HK-2 (cell line): ENCODE data around the gene RBM28.

Experiments used
- DNase-seq: peaks from one replicate; pipeline ENCODE4 v3.0.0-alpha.2; 2018; ENCODE audit not compliant: unreplicated experiment

The RBM28 gene

GRCh38 chr7:128343554-128344430 lies at the start of gene RBM28:
RBM28 (minus strand) TSS chr7:128343908; CDS start chr7:128343793, 115 bp downstream.
- peak; percentile 88 for DNase-seq

- no peak for DNase-seq
These were observed 49.0 kb upstream of the RBM28 start for GRCh38 chr7:128392446-128393327.

- no peak for DNase-seq
These were observed 48.1 kb upstream of the RBM28 start for GRCh38 chr7:128391805-128392204.

GRCh38 chr7:128390871-128391565 lies 47.3 kb upstream of the RBM28 start:
- no peak for DNase-seq

- DNase-seq: no peak
These were observed 46.1 kb upstream of the RBM28 start for GRCh38 chr7:128389618-128390329.

- no peak for DNase-seq
These were observed 45.4 kb upstream of the RBM28 start for GRCh38 chr7:128389085-128389617.

- no peak for DNase-seq
These were observed 44.4 kb upstream of the RBM28 start for GRCh38 chr7:128388145-128388485.

- DNase-seq: peak; percentile 73
These were observed 43.8 kb upstream of the RBM28 start for GRCh38 chr7:128387216-128388144.

GRCh38 chr7:128385988-128386925 lies 42.5 kb upstream of the RBM28 start:
- DNase-seq: no peak

- no peak for DNase-seq
These were observed 41.0 kb upstream of the RBM28 start for GRCh38 chr7:128384726-128385125.

- DNase-seq: peak; percentile 48
These were observed 40.1 kb upstream of the RBM28 start for GRCh38 chr7:128383776-128384175.

- no peak for DNase-seq
These were observed 37.6 kb upstream of the RBM28 start for GRCh38 chr7:128381161-128381821.

GRCh38 chr7:128380483-128381106 lies 36.9 kb upstream of the RBM28 start:
- no peak for DNase-seq

- no peak for DNase-seq
These were observed 36.3 kb upstream of the RBM28 start for GRCh38 chr7:128379900-128380479.

GRCh38 chr7:128378637-128379036 lies 34.9 kb upstream of the RBM28 start:
- no peak for DNase-seq

- no peak for DNase-seq
These were observed 32.4 kb upstream of the RBM28 start for GRCh38 chr7:128376077-128376476.

- DNase-seq: no peak
These were observed 30.3 kb upstream of the RBM28 start for GRCh38 chr7:128374041-128374440.

GRCh38 chr7:128373606-128374005 lies 29.9 kb upstream of the RBM28 start:
- no peak for DNase-seq
